B cell (primary cell): ENCODE measurements around the gene MAP2K1. TPM values are rescaled to one million over a fixed set of nuclear protein-coding genes. Genes with fewer than 3 reads are reported as not detected.

Experiments
- ATAC-seq: fragments of 200-7000 bp; cut with Tn5 transposase; one replicate; pipeline ENCODE4 v1.10.0; 2021; ENCODE audit warnings: low read depth, mild to moderate bottlenecking, moderate number of reproducible peaks, moderate library complexity
- CTCF ChIA-PET: fragments of 350-600 bp; sonication (Branson Sonifier 250); formaldehyde crosslinking; loops from one replicate; lab custom pipeline; 2021; ENCODE audit warnings: antibody characterized with exemption, inconsistent platforms; lab: Charles Lee
- POLR2A ChIA-PET: fragments of 350-600 bp; sonication (Branson Sonifier 250); formaldehyde crosslinking; loops from one replicate; lab custom pipeline; 2021; ENCODE audit warnings: antibody characterized with exemption; lab: Charles Lee
- DNase-seq: peaks from one replicate; pipeline ENCODE4 v3.0.0; 2013
- H2AFZ ChIP-seq: 2 replicates; pipeline ENCODE4 v1.6.1; 2012; ENCODE audit warnings: mild to moderate bottlenecking, low read depth, low read length; ENCODE audit not compliant: insufficient read depth, poor library complexity, severe bottlenecking
- H3K27ac ChIP-seq, 2 donors: 1 replicate in 1 of 2; 2 replicates in 1 of 2; pipeline ENCODE4 v1.5.1; 2012 to 2013; ENCODE audit warnings: low read length in 2 of 2, mild to moderate bottlenecking in 2 of 2, moderate library complexity in 1 of 2
- H3K27me3 ChIP-seq, 4 experiments: fragments of 200-600 bp in 1 of 4; sonication (generic) in 1 of 4; replicated peaks in 1 of 4; 1 replicate in 2 of 4; 2 replicates in 2 of 4; pipeline versions ENCODE4 v1.6.1 to v1.7.0; 2013 to 2016; ENCODE audit warnings: low read length in 3 of 4, mild to moderate bottlenecking in 2 of 4, mixed read lengths in 1 of 4, moderate library complexity in 1 of 4; ENCODE audit not compliant: insufficient read depth in 4 of 4, control insufficient read depth in 3 of 4; ENCODE audit errors: control extremely low read depth in 1 of 4
- H3K36me3 ChIP-seq, 2 experiments: replicated peaks in 1 of 2; 1 replicate in 1 of 2; 2 replicates in 1 of 2; pipeline versions ENCODE4 v1.6.1 to v1.7.1; 2013; ENCODE audit warnings: low read length in 1 of 2; ENCODE audit not compliant: insufficient read depth in 2 of 2, control insufficient read depth in 1 of 2; ENCODE audit errors: control extremely low read depth in 1 of 2, extremely low read depth in 1 of 2
- H3K4me1 ChIP-seq, 2 donors: fragments of 200-600 bp in 1 of 2; sonication (generic) in 1 of 2; 1 replicate in 1 of 2; 2 replicates in 1 of 2; pipeline versions ENCODE4 v1.5.1 to v1.6.1; 2013 to 2017; ENCODE audit warnings: low read length in 2 of 2; ENCODE audit not compliant: control insufficient read depth in 2 of 2, insufficient read depth in 2 of 2
- H3K4me2 ChIP-seq: replicated peaks from 2 replicates; pipeline ENCODE3; 2012; ENCODE audit warnings: mild to moderate bottlenecking, low read depth, low read length; ENCODE audit not compliant: poor library complexity, severe bottlenecking
- H3K4me3 ChIP-seq, 5 experiments: fragments of 200-600 bp in 1 of 5; sonication (generic) in 1 of 5; 1 replicate in 3 of 5; 2 replicates in 2 of 5; pipeline versions ENCODE4 v1.5.1 to v1.7.0; 2011 to 2016; ENCODE audit warnings: low read length in 4 of 5, mild to moderate bottlenecking in 4 of 5, low read depth in 2 of 5, control low read depth in 1 of 5, moderate library complexity in 1 of 5; ENCODE audit not compliant: insufficient read depth in 1 of 5; ENCODE audit errors: control extremely low read depth in 1 of 5, extremely low read depth in 1 of 5
- H3K79me2 ChIP-seq: fragments of 200-600 bp; sonication (generic); one replicate; pipeline ENCODE4 v1.6.0; 2016; ENCODE audit warnings: low read length; ENCODE audit not compliant: control insufficient read depth, insufficient read depth
- H3K9ac ChIP-seq: fragments of 200-600 bp; sonication (generic); 2 replicates; pipeline ENCODE4 v1.6.1; 2017; ENCODE audit warnings: mild to moderate bottlenecking, low read length, moderate library complexity
- H3K9me3 ChIP-seq, 3 donors: one replicate each; pipeline versions ENCODE4 v1.6.1 to v1.7.1; 2013; ENCODE audit warnings: low read length in 2 of 3; ENCODE audit not compliant: control insufficient read depth in 2 of 3, insufficient read depth in 1 of 3; ENCODE audit errors: control extremely low read depth in 1 of 3
- H4K20me1 ChIP-seq: 2 replicates; pipeline ENCODE4 v1.6.0; 2012; ENCODE audit warnings: mild to moderate bottlenecking, low read length; ENCODE audit not compliant: insufficient read depth, control insufficient read depth, poor library complexity, severe bottlenecking
- H3K27ac Mint-ChIP-seq: one replicate; pipeline ENCODE4 v1.8.0; 2021; ENCODE audit warnings: mixed read lengths
- H3K27me3 Mint-ChIP-seq: one replicate; pipeline ENCODE4 v1.8.0; 2021; ENCODE audit warnings: mixed read lengths
- H3K4me1 Mint-ChIP-seq: one replicate; pipeline ENCODE4 v1.8.0; 2021; ENCODE audit warnings: mixed read lengths
- H3K4me3 Mint-ChIP-seq: one replicate; pipeline ENCODE4 v1.8.0; 2021; ENCODE audit warnings: mixed read lengths
- H3K9me3 Mint-ChIP-seq: one replicate; pipeline ENCODE4 v1.8.0; 2022; ENCODE audit warnings: mixed read lengths; ENCODE audit not compliant: insufficient read depth
- CTCF ChIP-seq: fragments of 200-600 bp; IDR thresholded peaks from one replicate; pipeline ENCODE4 v1.8.0; 2022; ENCODE audit warnings: antibody characterized with exemption, mild to moderate bottlenecking
- EZH2 ChIP-seq: IDR thresholded peaks from 2 replicates; pipeline ENCODE4 v1.6.1; 2012; ENCODE audit warnings: borderline replicate concordance, low read depth, mild to moderate bottlenecking, moderate library complexity, low read length; ENCODE audit not compliant: insufficient read depth, poor library complexity, severe bottlenecking
- WGBS: methylation state at CpG from one replicate; pipeline ENCODE4 v1.1.5; 2013; ENCODE audit warnings: missing lambda C conversion rate; ENCODE audit not compliant: insufficient coverage; 5-methylcytosine and 5-hydroxymethylcytosine counted together
- intact Hi-C: fragments of 100-400 bp; cut with micrococcal nuclease; formaldehyde crosslinking; loops from one replicate; pipeline ENCODE4 v1.10.0; 2022
- polyA plus RNA-seq: library from polyadenylated mRNA; depleted of rRNA; stranded (reverse); fragments of >200 nt; gene quantifications from 2 replicates; pipeline ENCODE4 v1.2.3, GENCODE V29; 2012
- total RNA-seq, 2 donors: library from RNA; stranded (reverse); fragments of 120-200 nt in 1 of 2; gene quantifications; 1 replicate in 1 of 2; 2 replicates in 1 of 2; pipeline versions ENCODE4 v1.2.3 to v1.2.4, GENCODE V29; 2013 to 2022

Gene MAP2K1
- total and polyA plus RNA-seq, 2 donors (not counting 1 experiment from before 2014, with no cell fraction given), result 21.6 to 52.3 TPM

GRCh38 chr15:66505430-66505811 lies 118.7 kb downstream of the MAP2K1 start:
- Histone ChIP-seq H3K36me3 (peaks cover 2 to 31% of the 10 kb centered on the region in 2 experiments), H3K9ac (peak overlapping the region; percentile 93), H4K20me1 (peaks cover 16% of the 10 kb centered on the region), H3K9me3 (no peaks in the 10 kb centered on the region), H3K27me3 (no peaks in the 10 kb centered on the region), H3K4me2 (peak overlapping the region; percentile 87), H3K79me2 (peaks cover 44% of the 10 kb centered on the region), H3K27ac (peak overlapping the region; percentile 83 to 90), H2AFZ (peak overlapping the region; percentile 90), H3K4me1 (peaks cover 21 to 26% of the 10 kb centered on the region in 2 donors), H3K4me3 (peak overlapping the region; percentile 81 to 99 (median 85))
- Mint-ChIP-seq H3K4me1 (peaks cover 37% of the 10 kb centered on the region), H3K9me3 (no peaks in the 10 kb centered on the region), H3K4me3 (peak overlapping the region; percentile 99), H3K27me3 (no peaks in the 10 kb centered on the region), H3K27ac (peak overlapping the region; percentile 98)
- TF ChIP-seq CTCF, result no peak
- TF ChIP-seq EZH2, result no peak
- ChIA-PET POLR2A (interaction anchor here (1.1 to 1.3 kb wide), 2 partner anchors 61 to 212 kb away, joined by 3 read pairs; partner anchors contain the start of genes DIS3L and LCTL), CTCF (interaction anchor here (1.3 to 2.0 kb wide), 2 partner anchors 119 to 1772 kb away, joined by 4 to 10 read pairs; partner anchors contain the start of genes FEM1B and MAP2K1)
- intact Hi-C loops, result loop anchor here (1.0 to 5.0 kb wide), 7 partner anchors 8 to 1203 kb away; partner anchors contain the start of genes MAP2K1, RNU5B-1, SNAPC5 and TIPIN
- WGBS, result 2% methylated on average over 9 of the region's 13 CpGs
- DNase-seq, result no peak
- no peak for ATAC-seq

GRCh38 chr15:66505818-66506217 lies 119.1 kb downstream of the MAP2K1 start:
- no peak for TF ChIP-seq EZH2
- no peak for TF ChIP-seq CTCF
- Histone ChIP-seq H3K36me3 (peaks cover 2 to 27% of the 10 kb centered on the region in 2 experiments), H2AFZ (peak overlapping the region; percentile 90), H3K27ac (peak overlapping the region; percentile 83 to 90), H3K9me3 (no peaks in the 10 kb centered on the region), H3K4me2 (peak overlapping the region; percentile 87), H3K4me3 (peak overlapping the region; percentile 81 to 99 (median 85)), H3K4me1 (peaks cover 21 to 26% of the 10 kb centered on the region in 2 donors), H3K79me2 (peaks cover 42% of the 10 kb centered on the region), H4K20me1 (peaks cover 12% of the 10 kb centered on the region), H3K27me3 (no peaks in the 10 kb centered on the region), H3K9ac (peak overlapping the region; percentile 93)
- H3K4me3 Mint-ChIP-seq, result peak overlapping the region; percentile 99
- H3K27me3 Mint-ChIP-seq, result no peaks in the 10 kb centered on the region
- ChIA-PET CTCF (interaction anchor here (0.9 kb wide), 1 partner anchor 12 kb away, joined by 3 read pairs; no protein-coding TSS in a partner anchor), POLR2A (interaction anchor here (1.1 kb wide), 1 partner anchor 60 kb away, joined by 3 read pairs; the partner anchor contains the start of gene LCTL)
- H3K9me3 Mint-ChIP-seq, result no peaks in the 10 kb centered on the region
- WGBS, result no CpG with 5 or more reads among the region's 4 CpGs
- peak overlapping the region; percentile 98 for H3K27ac Mint-ChIP-seq
- peaks cover 37% of the 10 kb centered on the region for H3K4me1 Mint-ChIP-seq
- DNase-seq (no peak), ATAC-seq (no peak)
- intact Hi-C loops, result loop anchor here (1.0 to 5.0 kb wide), 7 partner anchors 9 to 1204 kb away; partner anchors contain the start of genes MAP2K1, RNU5B-1, SNAPC5 and TIPIN
